GM23338 (cell line): ENCODE results near the gene MRPL34. TPM values are rescaled to one million over a fixed set of nuclear protein-coding genes. Genes with fewer than 3 reads are reported as not detected.

Source experiments
- ATAC-seq: fragments of 200-7000 bp; cut with Tn5 transposase; 3 replicates; pipeline ENCODE4 v1.9.1; 2020
- DNase-seq: peaks from one replicate; pipeline ENCODE4 v3.0.0-alpha.2; 2015; ENCODE audit warnings: low spot score
- H2AFZ ChIP-seq: fragments of 200-600 bp; sonication (generic); 2 replicates; pipeline ENCODE4 v1.8.0; 2016; ENCODE audit warnings: antibody characterized with exemption, mild to moderate bottlenecking, moderate library complexity
- H3F3A ChIP-seq: fragments of 200-600 bp; sonication (generic); replicated peaks from 2 replicates; pipeline ENCODE4 v1.8.0; 2017; ENCODE audit warnings: antibody characterized with exemption, mixed run types, low read depth
- H3K27ac ChIP-seq: fragments of 200-600 bp; sonication (generic); 2 replicates; pipeline ENCODE4 v1.6.1; 2016; ENCODE audit warnings: low read depth
- H3K27me3 ChIP-seq: fragments of 200-600 bp; sonication (generic); 2 replicates; pipeline ENCODE4 v1.8.0; 2016; ENCODE audit warnings: mild to moderate bottlenecking, mixed run types, moderate library complexity; ENCODE audit not compliant: insufficient read depth
- H3K36me3 ChIP-seq: fragments of 200-600 bp; sonication (generic); 2 replicates; pipeline ENCODE4 v1.8.0; 2016; ENCODE audit warnings: mild to moderate bottlenecking; ENCODE audit not compliant: insufficient read depth
- H3K4me1 ChIP-seq: fragments of 200-600 bp; sonication (generic); 2 replicates; pipeline ENCODE4 v1.8.0; 2016; ENCODE audit warnings: mild to moderate bottlenecking, moderate library complexity; ENCODE audit not compliant: insufficient read depth
- H3K4me2 ChIP-seq: fragments of 200-600 bp; sonication (generic); 2 replicates; pipeline ENCODE4 v1.7.1; 2017; ENCODE audit warnings: mixed run types
- H3K4me3 ChIP-seq: fragments of 200-600 bp; sonication (generic); 2 replicates; pipeline ENCODE4 v1.6.1; 2016; ENCODE audit warnings: mixed run types
- H3K79me2 ChIP-seq: fragments of 200-600 bp; sonication (generic); replicated peaks from 2 replicates; pipeline ENCODE4 v1.8.0; 2017; ENCODE audit warnings: mild to moderate bottlenecking; ENCODE audit not compliant: insufficient read depth
- H3K9me2 ChIP-seq: fragments of 200-600 bp; sonication (generic); 2 replicates; pipeline ENCODE4 v1.8.0; 2017; ENCODE audit not compliant: insufficient read depth
- H4K20me1 ChIP-seq: fragments of 200-600 bp; sonication (generic); replicated peaks from 2 replicates; pipeline ENCODE4 v1.8.0; 2017; ENCODE audit warnings: mild to moderate bottlenecking; ENCODE audit not compliant: insufficient read depth
- H3K27ac Mint-ChIP-seq: 2 replicates; pipeline ENCODE4 v1.8.0; 2020; ENCODE audit warnings: inconsistent platforms, mild to moderate bottlenecking, moderate library complexity, mixed read lengths
- H3K27me3 Mint-ChIP-seq: 3 replicates; pipeline ENCODE4 v1.8.0; 2022; ENCODE audit warnings: low read depth, mild to moderate bottlenecking, moderate library complexity, mixed read lengths, inconsistent platforms; ENCODE audit not compliant: insufficient read depth, poor library complexity
- H3K36me3 Mint-ChIP-seq: 3 replicates; pipeline ENCODE4 v1.8.0; 2021; ENCODE audit warnings: low read depth, mild to moderate bottlenecking, inconsistent platforms, moderate library complexity, mixed read lengths
- H3K4me1 Mint-ChIP-seq: 3 replicates; pipeline ENCODE4 v1.8.0; 2020; ENCODE audit warnings: mild to moderate bottlenecking, inconsistent platforms, mixed read lengths
- H3K4me3 Mint-ChIP-seq: 3 replicates; pipeline ENCODE4 v1.8.0; 2021; ENCODE audit warnings: moderate library complexity, mild to moderate bottlenecking, inconsistent platforms, mixed read lengths
- H3K9me3 Mint-ChIP-seq: 3 replicates; pipeline ENCODE4 v1.8.0; 2020; ENCODE audit warnings: moderate library complexity, mild to moderate bottlenecking, inconsistent platforms, mixed read lengths
- CREB1 ChIP-seq: fragments of 250-450 bp; sonication (Bioruptor Pico); IDR thresholded peaks from 2 replicates; pipeline ENCODE4 v1.5.0; 2020; ENCODE audit warnings: low read depth, mild to moderate bottlenecking, moderate library complexity
- CTCF ChIP-seq, 2 experiments: fragments of 200-600 bp in 1 of 2; sonication (generic) in 1 of 2; conservative IDR thresholded peaks; 2 replicates each; pipeline versions ENCODE4 v1.5.1 to v1.6.1; 2016 to 2017; ENCODE audit warnings: antibody characterized with exemption in 2 of 2, low read depth in 2 of 2, mild to moderate bottlenecking in 2 of 2, moderate library complexity in 1 of 2
- ETS1 ChIP-seq: IDR thresholded peaks from 2 replicates; pipeline ENCODE4 v1.6.1; 2016; ENCODE audit warnings: antibody characterized with exemption
- EZH2 ChIP-seq: fragments of 200-600 bp; sonication (generic); IDR thresholded peaks from one replicate; pipeline ENCODE4 v1.8.0; 2017; ENCODE audit warnings: antibody characterized with exemption, mild to moderate bottlenecking, low read depth; ENCODE audit not compliant: unreplicated experiment
- EZH2phosphoT487 ChIP-seq: fragments of 200-600 bp; sonication (generic); IDR thresholded peaks from one replicate; pipeline ENCODE4 v1.8.1; 2018; ENCODE audit warnings: antibody characterized with exemption; ENCODE audit not compliant: unreplicated experiment
- JUNB ChIP-seq: IDR thresholded peaks from one replicate; pipeline ENCODE4 v1.6.1; 2016; ENCODE audit warnings: antibody characterized with exemption; ENCODE audit not compliant: unreplicated experiment
- NANOG ChIP-seq: IDR thresholded peaks from 2 replicates; pipeline ENCODE4 v1.6.1; 2016; ENCODE audit warnings: antibody characterized with exemption, borderline replicate concordance
- POLR2AphosphoS5 ChIP-seq: IDR thresholded peaks from 2 replicates; pipeline ENCODE4 v1.6.1; 2016; ENCODE audit warnings: antibody characterized with exemption, low read depth
- REST ChIP-seq: IDR thresholded peaks from one replicate; pipeline ENCODE4 v1.6.1; 2018; ENCODE audit warnings: antibody characterized with exemption; ENCODE audit not compliant: unreplicated experiment
- STAT1 ChIP-seq: IDR thresholded peaks from one replicate; pipeline ENCODE4 v1.6.1; 2016; ENCODE audit warnings: antibody characterized with exemption; ENCODE audit not compliant: unreplicated experiment
- ZNF114 ChIP-seq: fragments of 250-450 bp; sonication (Bioruptor Pico); IDR thresholded peaks from 2 replicates; pipeline ENCODE4 v1.5.0; 2020; ENCODE audit warnings: mild to moderate bottlenecking, moderate library complexity
- ZNF331 ChIP-seq: fragments of 250-450 bp; sonication (Bioruptor Pico); IDR thresholded peaks from 2 replicates; pipeline ENCODE4 v1.5.0; 2020; ENCODE audit warnings: low read depth, mild to moderate bottlenecking, moderate library complexity
- ZNF462 ChIP-seq: fragments of 250-450 bp; sonication (Bioruptor Pico); IDR thresholded peaks from 2 replicates; pipeline ENCODE4 v1.5.0; 2020; ENCODE audit warnings: mild to moderate bottlenecking, moderate library complexity
- polyA plus RNA-seq: library from polyadenylated mRNA; unstranded; fragments of >200 nt; fragmentation: Nextera tagmentation; extraction: Ambion mirVana; gene quantifications from 2 replicates; pipeline ENCODE4 v1.2.1, GENCODE V29; 2016
- total RNA-seq: library from RNA; depleted of rRNA; stranded (reverse); fragments of >200 nt; shearing (Covaris generic); gene quantifications from 2 replicates; pipeline ENCODE4 v1.2.3, GENCODE V29; 2014

Gene MRPL34
- total and polyA plus RNA-seq, 2 experiments from 2014 or later = 59.9 to 266 TPM

- Histone ChIP-seq H3K4me2 (peak overlapping the region; percentile 75), H3K27ac (peak overlapping the region; percentile 84), H2AFZ (no peak overlapping the region), H3K36me3 (no peaks in the 10 kb centered on the region), H3K27me3 (no peaks in the 10 kb centered on the region), H3K9me2 (no peaks in the 10 kb centered on the region), H3F3A (peaks cover 37% of the 10 kb centered on the region), H4K20me1 (peaks cover 3% of the 10 kb centered on the region; the same call in 1 of the 2 replicates), H3K4me3 (peak overlapping the region; percentile 38; the same call in 1 of the 2 replicates), H3K4me1 (peaks cover 37% of the 10 kb centered on the region), H3K79me2 (peaks cover 10% of the 10 kb centered on the region)
- Mint-ChIP-seq H3K27me3 (peaks cover 30% of the 10 kb centered on the region), H3K4me3 (peak overlapping the region; percentile 95), H3K9me3 (no peaks in the 10 kb centered on the region; the same call in 1 of the 3 replicates), H3K36me3 (peaks cover 7% of the 10 kb centered on the region), H3K27ac (no peak overlapping the region), H3K4me1 (peaks cover 36% of the 10 kb centered on the region)
- ATAC-seq (no peak), DNase-seq (no peak)
- TF ChIP-seq NANOG (no peak), EZH2phosphoT487 (no peak), CTCF (conservative IDR thresholded peaks at IDR 0.05; ENCODE audit: low read depth in 2 of 2) (no peak), ZNF462 (CRISPR knock-in tag) (no peak), ETS1 (no peak), JUNB (no peak), EZH2 (no peak), CREB1 (CRISPR knock-in tag) (no peak), ZNF114 (CRISPR knock-in tag) (no peak), ZNF331 (CRISPR knock-in tag) (no peak), POLR2AphosphoS5 (no peak), STAT1 (no peak), REST (no peak)
Measured at GRCh38 chr19:17304386-17305215, 1.1 kb upstream of the MRPL34 start.
